H9 (cell line): ENCODE data around the gene CCT3. TPM values are rescaled to one million over a fixed set of nuclear protein-coding genes. Genes with fewer than 3 reads are reported as not detected.

Experiments
- DNase-seq: peaks from one replicate; pipeline ENCODE4 v3.0.0-alpha.2; 2017
- H2AFZ ChIP-seq: one replicate; pipeline ENCODE4 v1.6.1; 2013; ENCODE audit warnings: mild to moderate bottlenecking, low read length, control low read depth, moderate library complexity
- H2AK5ac ChIP-seq: 2 replicates; pipeline ENCODE4 v1.6.1; 2013; ENCODE audit warnings: low read length, control low read depth, mixed read lengths; ENCODE audit not compliant: insufficient read length
- H2BK120ac ChIP-seq: one replicate; pipeline ENCODE4 v1.6.1; 2013; ENCODE audit warnings: low read depth, mild to moderate bottlenecking, low read length, control low read depth, inconsistent platforms; ENCODE audit not compliant: poor library complexity, severe bottlenecking
- H2BK12ac ChIP-seq: 2 replicates; pipeline ENCODE4 v1.6.1; 2013; ENCODE audit warnings: low read length, control low read depth, mixed read lengths, low read depth; ENCODE audit not compliant: insufficient read length
- H2BK15ac ChIP-seq: 2 replicates; pipeline ENCODE4 v1.6.1; 2013; ENCODE audit warnings: low read depth, low read length, control low read depth
- H2BK20ac ChIP-seq: one replicate; pipeline ENCODE4 v1.6.1; 2013; ENCODE audit warnings: low read depth, mild to moderate bottlenecking, low read length, control low read depth, inconsistent platforms; ENCODE audit not compliant: poor library complexity, severe bottlenecking
- H2BK5ac ChIP-seq: 2 replicates; pipeline ENCODE4 v1.6.1; 2013; ENCODE audit warnings: low read length, control low read depth, mixed read lengths; ENCODE audit not compliant: insufficient read length
- H3K14ac ChIP-seq: 2 replicates; pipeline ENCODE4 v1.6.1; 2013; ENCODE audit warnings: low read length, control low read depth; ENCODE audit not compliant: insufficient read depth
- H3K18ac ChIP-seq: 2 replicates; pipeline ENCODE4 v1.6.1; 2013; ENCODE audit warnings: low read depth, mild to moderate bottlenecking, mixed read lengths, low read length, control low read depth; ENCODE audit not compliant: insufficient read length
- H3K23ac ChIP-seq: 2 replicates; pipeline ENCODE4 v1.6.1; 2013; ENCODE audit warnings: low read length, control low read depth, mixed read lengths, low read depth; ENCODE audit not compliant: insufficient read length
- H3K23me2 ChIP-seq: 2 replicates; pipeline ENCODE4 v1.6.1; 2013; ENCODE audit warnings: low read depth, mild to moderate bottlenecking, mixed read lengths, low read length, control low read depth; ENCODE audit not compliant: insufficient read length, poor library complexity, severe bottlenecking
- H3K27ac ChIP-seq: 2 replicates; pipeline ENCODE4 v1.5.1; 2013; ENCODE audit warnings: low read length, control low read depth, mixed read lengths, low read depth; ENCODE audit not compliant: insufficient read length
- H3K27me3 ChIP-seq: 2 replicates; pipeline ENCODE4 v1.6.1; 2013; ENCODE audit warnings: low read length, control low read depth, inconsistent platforms; ENCODE audit not compliant: insufficient read depth
- H3K4ac ChIP-seq: 2 replicates; pipeline ENCODE4 v1.6.1; 2013; ENCODE audit warnings: low read depth, mild to moderate bottlenecking, control low read depth, inconsistent platforms, low read length, moderate library complexity
- H3K4me1 ChIP-seq: 2 replicates; pipeline ENCODE4 v1.6.1; 2013; ENCODE audit warnings: low read length, control low read depth, inconsistent platforms; ENCODE audit not compliant: insufficient read depth
- H3K4me2 ChIP-seq: 2 replicates; pipeline ENCODE4 v1.6.1; 2013; ENCODE audit warnings: low read length, control low read depth, mixed read lengths; ENCODE audit not compliant: insufficient read length, insufficient read depth
- H3K56ac ChIP-seq: 2 replicates; pipeline ENCODE4 v1.6.1; 2013; ENCODE audit warnings: low read depth, mild to moderate bottlenecking, mixed read lengths, low read length, control low read depth; ENCODE audit not compliant: insufficient read length
- H3K79me1 ChIP-seq: 2 replicates; pipeline ENCODE4 v1.6.1; 2013; ENCODE audit warnings: low read depth, mild to moderate bottlenecking, moderate library complexity, low read length, control low read depth, inconsistent platforms; ENCODE audit not compliant: insufficient read depth, poor library complexity, severe bottlenecking
- H3K79me2 ChIP-seq: 2 replicates; pipeline ENCODE4 v1.6.1; 2013; ENCODE audit warnings: low read length, control low read depth, inconsistent platforms; ENCODE audit not compliant: insufficient read depth
- H3K9ac ChIP-seq: 2 replicates; pipeline ENCODE4 v1.6.1; 2013; ENCODE audit warnings: low read length, control low read depth, mixed read lengths; ENCODE audit not compliant: insufficient read length; ENCODE audit errors: extremely low read depth
- H3K9me3 ChIP-seq: one replicate; pipeline ENCODE4 v1.6.1; 2013; ENCODE audit warnings: low read depth, low read length, inconsistent platforms; ENCODE audit not compliant: control insufficient read depth
- H3T11ph ChIP-seq: one replicate; pipeline ENCODE4 v1.6.1; 2013; ENCODE audit warnings: mild to moderate bottlenecking, low read length, control low read depth, inconsistent platforms
- H4K20me1 ChIP-seq: one replicate; pipeline ENCODE4 v1.6.1; 2013; ENCODE audit not compliant: control insufficient read depth, insufficient read length, insufficient read depth
- H4K5ac ChIP-seq: 2 replicates; pipeline ENCODE4 v1.6.1; 2013; ENCODE audit warnings: low read depth, mild to moderate bottlenecking, mixed read lengths, low read length, control low read depth; ENCODE audit not compliant: insufficient read length
- H4K8ac ChIP-seq: replicated peaks from 2 replicates; pipeline ENCODE4 v1.6.1; 2013; ENCODE audit warnings: low read length, control low read depth, mixed read lengths, low read depth; ENCODE audit not compliant: insufficient read length
- H4K91ac ChIP-seq: 2 replicates; pipeline ENCODE4 v1.6.1; 2013; ENCODE audit warnings: low read depth, mild to moderate bottlenecking, moderate library complexity, mixed read lengths, low read length, control low read depth; ENCODE audit not compliant: insufficient read length
- H3K27ac Mint-ChIP-seq, 3 experiments: 2 replicates in 2 of 3; 3 replicates in 1 of 3; pipeline ENCODE4 v1.8.0; 2020 to 2021; ENCODE audit warnings: mixed read lengths in 3 of 3, mild to moderate bottlenecking in 1 of 3, moderate library complexity in 1 of 3
- H3K27me3 Mint-ChIP-seq: 2 replicates; pipeline ENCODE4 v1.8.0; 2021; ENCODE audit warnings: low read depth, mild to moderate bottlenecking, moderate library complexity, mixed read lengths
- H3K36me3 Mint-ChIP-seq, 3 experiments: 2 replicates in 2 of 3; 3 replicates in 1 of 3; pipeline ENCODE4 v1.8.0; 2020 to 2021; ENCODE audit warnings: low read depth in 3 of 3, mixed read lengths in 3 of 3; ENCODE audit not compliant: insufficient read depth in 1 of 3
- H3K4me1 Mint-ChIP-seq, 2 experiments: 2 replicates each; pipeline ENCODE4 v1.8.0; 2020; ENCODE audit warnings: mixed read lengths in 2 of 2
- H3K4me3 Mint-ChIP-seq, 2 experiments: 2 replicates in 1 of 2; 3 replicates in 1 of 2; pipeline ENCODE4 v1.8.0; 2020 to 2021; ENCODE audit warnings: mild to moderate bottlenecking in 2 of 2, mixed read lengths in 2 of 2, moderate library complexity in 1 of 2
- H3K9me3 Mint-ChIP-seq, 2 experiments: 2 replicates in 1 of 2; 3 replicates in 1 of 2; pipeline ENCODE4 v1.8.0; 2020; ENCODE audit warnings: mild to moderate bottlenecking in 2 of 2, mixed read lengths in 2 of 2, moderate library complexity in 1 of 2
- CTCF ChIP-seq: fragments of 200-600 bp; sonication (generic); conservative IDR thresholded peaks from 3 replicates; pipeline ENCODE4 v1.8.0; 2021; ENCODE audit warnings: antibody characterized with exemption, mild to moderate bottlenecking
- WGBS: extraction: QIAGEN DNeasy Blood & Tissue Kit; methylation state at CpG from one replicate; pipeline ENCODE4 v1.1.7; 2013; ENCODE audit warnings: missing lambda C conversion rate, low lambda C conversion rate, mixed read lengths; ENCODE audit not compliant: insufficient read length; ENCODE audit errors: extremely low coverage; 5-methylcytosine and 5-hydroxymethylcytosine counted together
- total RNA-seq: library from RNA; stranded (reverse); gene quantifications from 2 replicates; pipeline ENCODE4 v1.2.1, GENCODE V29; 2021

Gene CCT3
- total RNA-seq, 1 experiment from 2014 or later: 524 TPM

- no peak overlapping the region; a peak in 1 of 7 replicates for H3K27ac Mint-ChIP-seq
- no peak overlapping the region for H2BK12ac ChIP-seq
- no peak overlapping the region for H2AK5ac ChIP-seq
- H3K9me3 Mint-ChIP-seq: no peaks in the 10 kb centered on the region; a peak in 2 of 5 replicates
- H3K23ac ChIP-seq: no peak overlapping the region
- TF ChIP-seq CTCF: no peak
- H4K91ac ChIP-seq: no peak overlapping the region
- H2AFZ ChIP-seq: no peak overlapping the region
- no peak overlapping the region; a peak in 1 of 5 replicates for H3K4me3 Mint-ChIP-seq
- H3K18ac ChIP-seq: no peak overlapping the region
- H4K20me1 ChIP-seq: no peaks in the 10 kb centered on the region
- no peak overlapping the region for H2BK120ac ChIP-seq
- no peak for DNase-seq
- H3K23me2 ChIP-seq: peaks cover under 1% of the 10 kb centered on the region
- no peak overlapping the region for H3K56ac ChIP-seq
- no peak overlapping the region for H4K8ac ChIP-seq
- H2BK15ac ChIP-seq: no peak overlapping the region
- H4K5ac ChIP-seq: no peak overlapping the region
- peaks cover 2 to 6% (median 4%) of the 10 kb centered on the region in 3 experiments; a peak in 4 of 7 replicates for H3K36me3 Mint-ChIP-seq
- H2BK20ac ChIP-seq: no peak overlapping the region
- H3K27me3 Mint-ChIP-seq: no peaks in the 10 kb centered on the region
- no peak overlapping the region for H3K27ac ChIP-seq
- H2BK5ac ChIP-seq: no peak overlapping the region
- no peak overlapping the region for H3K4ac ChIP-seq
- H3K4me1 ChIP-seq: no peaks in the 10 kb centered on the region
- peaks cover 0 to 7% of the 10 kb centered on the region in 2 experiments; a peak in 1 of 4 replicates for H3K4me1 Mint-ChIP-seq
- no peaks in the 10 kb centered on the region for H3K9me3 ChIP-seq
- no peak overlapping the region for H3K9ac ChIP-seq
- H3K79me1 ChIP-seq: no peaks in the 10 kb centered on the region
- H3K14ac ChIP-seq: no peak overlapping the region
- peaks cover 5% of the 10 kb centered on the region; the same call in 1 of the 2 replicates for H3K79me2 ChIP-seq
- no peak overlapping the region for H3T11ph ChIP-seq
- no peaks in the 10 kb centered on the region for H3K27me3 ChIP-seq
- WGBS: no CpG with 5 or more reads among the region's 1 CpG
- H3K4me2 ChIP-seq: no peak overlapping the region
These were observed 4.3 kb upstream of the CCT3 start for GRCh38 chr1:156342166-156342955.
